IMR-90 (cell line): Measurements from ENCODE around the gene NXPH1. TPM values are rescaled to one million over a fixed set of nuclear protein-coding genes. Genes with fewer than 3 reads are reported as not detected.

Experiments
- ATAC-seq: fragments of 200-7000 bp; cut with Tn5 transposase; 2 replicates; pipeline ENCODE4 v1.9.1; 2020; ENCODE audit warnings: low read depth, mild to moderate bottlenecking, moderate library complexity
- BruUV-seq: library from RNA; stranded (reverse); fragments of 400-500 nt; replicated peaks from 2 replicates; lab custom pipeline; 2021; lab: Mats Ljungman, UMichigan
- CTCF ChIA-PET: fragments of 300-600 bp; formaldehyde crosslinking; extraction: SDS; loops from one replicate; lab custom pipeline; 2021; ENCODE audit warnings: antibody characterized with exemption; lab: Yijun Ruan, JAX
- POLR2A ChIA-PET: fragments of 300-600 bp; sonication (Branson Sonifier 250); formaldehyde crosslinking; loops from one replicate; lab custom pipeline; 2022; ENCODE audit warnings: antibody characterized with exemption; ENCODE audit not compliant: unreplicated experiment; lab: Charles Lee
- DNase-seq: peaks from one replicate; pipeline ENCODE4 v3.0.0; 2013
- H2AFZ ChIP-seq: replicated peaks from 2 replicates; pipeline ENCODE3; 2013; ENCODE audit warnings: low read length, mild to moderate bottlenecking; ENCODE audit not compliant: poor library complexity
- H2AK5ac ChIP-seq: 2 replicates; pipeline ENCODE4 v1.6.1; 2013; ENCODE audit warnings: low read depth, low read length, inconsistent platforms
- H2AK9ac ChIP-seq: replicated peaks from 2 replicates; pipeline ENCODE3; 2013; ENCODE audit warnings: mild to moderate bottlenecking, low read depth, low read length, moderate library complexity; ENCODE audit not compliant: poor library complexity
- H2BK120ac ChIP-seq: 2 replicates; pipeline ENCODE4 v1.6.1; 2013; ENCODE audit warnings: low read depth, low read length, inconsistent platforms
- H2BK15ac ChIP-seq: 3 replicates; pipeline ENCODE4 v1.6.1; 2013; ENCODE audit warnings: low read depth, low read length, inconsistent platforms
- H2BK20ac ChIP-seq: 2 replicates; pipeline ENCODE4 v1.6.1; 2013; ENCODE audit warnings: low read depth, mild to moderate bottlenecking, inconsistent platforms, low read length, moderate library complexity
- H2BK5ac ChIP-seq: 2 replicates; pipeline ENCODE4 v1.6.1; 2013; ENCODE audit warnings: mild to moderate bottlenecking, low read depth, low read length, inconsistent platforms; ENCODE audit not compliant: poor library complexity, severe bottlenecking
- H3K14ac ChIP-seq: replicated peaks from 2 replicates; pipeline ENCODE4 v1.6.1; 2013; ENCODE audit warnings: low read depth, low read length, inconsistent platforms
- H3K18ac ChIP-seq: 2 replicates; pipeline ENCODE4 v1.6.1; 2013; ENCODE audit warnings: low read depth, low read length, control low read depth
- H3K23ac ChIP-seq: 2 replicates; pipeline ENCODE4 v1.6.1; 2013; ENCODE audit warnings: low read depth, low read length, inconsistent platforms
- H3K27ac ChIP-seq: 2 replicates; pipeline ENCODE4 v1.5.1; 2013; ENCODE audit warnings: mild to moderate bottlenecking, control low read depth, low read length; ENCODE audit not compliant: insufficient read depth
- H3K27me3 ChIP-seq: 2 replicates; pipeline ENCODE4 v1.6.1; 2013; ENCODE audit warnings: low read length; ENCODE audit not compliant: control insufficient read depth, insufficient read depth
- H3K36me3 ChIP-seq: 2 replicates; pipeline ENCODE4 v1.6.1; 2013; ENCODE audit warnings: low read length, mixed read lengths; ENCODE audit not compliant: control insufficient read depth, insufficient read depth
- H3K4ac ChIP-seq: 2 replicates; pipeline ENCODE4 v1.6.1; 2013; ENCODE audit warnings: low read depth, low read length, inconsistent platforms
- H3K4me1 ChIP-seq: 2 replicates; pipeline ENCODE4 v1.6.1; 2013; ENCODE audit warnings: low read length, mixed read lengths; ENCODE audit not compliant: control insufficient read depth, insufficient read depth
- H3K4me2 ChIP-seq: 2 replicates; pipeline ENCODE4 v1.6.1; 2013; ENCODE audit warnings: low read depth, mild to moderate bottlenecking, control low read depth, low read length, moderate library complexity
- H3K4me3 ChIP-seq: 2 replicates; pipeline ENCODE4 v1.5.1; 2013; ENCODE audit warnings: low read depth, mild to moderate bottlenecking, control low read depth, low read length, moderate library complexity; ENCODE audit not compliant: insufficient read depth
- H3K56ac ChIP-seq: 2 replicates; pipeline ENCODE4 v1.6.1; 2013; ENCODE audit warnings: low read length, inconsistent platforms; ENCODE audit not compliant: insufficient read depth; ENCODE audit errors: extremely low read depth
- H3K79me1 ChIP-seq, 2 experiments: 2 replicates each; pipeline ENCODE4 v1.6.1; 2013; ENCODE audit warnings: low read length in 2 of 2, inconsistent platforms in 1 of 2, low read depth in 1 of 2
- H3K9ac ChIP-seq: 2 replicates; pipeline ENCODE4 v1.6.1; 2013; ENCODE audit warnings: low read depth, low read length, control low read depth
- H3K9me1 ChIP-seq: 2 replicates; pipeline ENCODE4 v1.6.1; 2013; ENCODE audit warnings: low read length, inconsistent platforms; ENCODE audit not compliant: insufficient read depth
- H3K9me3 ChIP-seq: 2 replicates; pipeline ENCODE4 v1.6.1; 2013; ENCODE audit warnings: low read length; ENCODE audit not compliant: control insufficient read depth, insufficient read depth
- H4K20me1 ChIP-seq: 2 replicates; pipeline ENCODE4 v1.6.1; 2013; ENCODE audit warnings: low read length, inconsistent platforms; ENCODE audit not compliant: insufficient read depth
- H4K5ac ChIP-seq: 2 replicates; pipeline ENCODE4 v1.6.1; 2013; ENCODE audit warnings: mild to moderate bottlenecking, low read depth, low read length, control low read depth
- H4K8ac ChIP-seq, 2 experiments: 2 replicates each; pipeline ENCODE4 v1.6.1; 2013; ENCODE audit warnings: low read depth in 2 of 2, low read length in 2 of 2, control low read depth in 1 of 2, inconsistent platforms in 1 of 2
- H4K91ac ChIP-seq: 2 replicates; pipeline ENCODE4 v1.6.1; 2013; ENCODE audit warnings: low read depth, low read length, inconsistent platforms; ENCODE audit not compliant: insufficient read depth
- BHLHE40 ChIP-seq: fragments of 150-350 bp; IDR thresholded peaks from 2 replicates; pipeline ENCODE4 v1.6.1; 2016; ENCODE audit warnings: mild to moderate bottlenecking, low read depth, low read length
- MXI1 ChIP-seq: IDR thresholded peaks from 2 replicates; pipeline ENCODE4 v1.6.1; 2012; ENCODE audit warnings: low read depth, mild to moderate bottlenecking, low read length, moderate library complexity, borderline replicate concordance
- NFE2L2 ChIP-seq: fragments of 150-350 bp; IDR thresholded peaks from 2 replicates; pipeline ENCODE4 v1.6.1; 2016; ENCODE audit warnings: low read depth, mild to moderate bottlenecking, low read length
- POLR2A ChIP-seq: IDR thresholded peaks from 2 replicates; pipeline ENCODE4 v1.6.1; 2012; ENCODE audit warnings: mild to moderate bottlenecking, low read depth, low read length
- RAD21 ChIP-seq: IDR thresholded peaks from 2 replicates; pipeline ENCODE4 v1.6.1; 2012; ENCODE audit warnings: low read length, improper control_type of control experiment
- RCOR1 ChIP-seq: IDR thresholded peaks from 2 replicates; pipeline ENCODE4 v1.6.1; 2012; ENCODE audit warnings: mild to moderate bottlenecking, low read length, improper control_type of control experiment; ENCODE audit not compliant: insufficient replicate concordance
- RFX5 ChIP-seq: IDR thresholded peaks from 2 replicates; pipeline ENCODE4 v1.8.0; 2012; ENCODE audit warnings: low read depth, mild to moderate bottlenecking, low read length, moderate library complexity
- WGBS, 2 experiments: methylation state at CpG; one replicate each; pipeline versions ENCODE4 v1.1.5 to v1.1.7; 2013; ENCODE audit warnings: missing lambda C conversion rate in 2 of 2; ENCODE audit not compliant: insufficient read length in 1 of 2; ENCODE audit errors: extremely low coverage in 2 of 2; 5-methylcytosine and 5-hydroxymethylcytosine counted together
- dilution Hi-C: fragments of 300-500 bp; cut with HindIII; formaldehyde crosslinking; loops from one replicate; pipeline ENCODE4 v1.14.3; 2018; ENCODE audit warnings: low sequenced_read_pairs; ENCODE audit not compliant: unreplicated experiment
- in situ Hi-C: fragments of 300-500 bp; cut with MboI; formaldehyde crosslinking; loops from 3 replicates; pipeline ENCODE4 v1.14.3; 2019; ENCODE audit warnings: low sequenced_read_pairs, inconsistent platforms, mixed read lengths
- intact Hi-C: fragments of 100-400 bp; cut with micrococcal nuclease; formaldehyde crosslinking; loops from 2 replicates; pipeline ENCODE4 v1.10.0; 2022
- polyA plus RNA-seq, 3 experiments: library from polyadenylated mRNA; depleted of rRNA; stranded (reverse); fragments of >200 nt; gene quantifications; 2 replicates each; pipeline ENCODE4 v1.2.3, GENCODE V29; 2012; ENCODE audit warnings: low replicate concordance in 1 of 3
- total RNA-seq: library from RNA; depleted of rRNA; stranded (reverse); fragments of >200 nt; gene quantifications from 2 replicates; pipeline ENCODE4 v1.2.3, GENCODE V29; 2012
- TF ChIP-seq, protein P1 (sequence below): fragments of 150-350 bp; IDR thresholded peaks from 2 replicates; pipeline ENCODE4 v1.6.1; 2016; ENCODE audit warnings: low read depth, mild to moderate bottlenecking, low read length, moderate library complexity, borderline replicate concordance

Gene NXPH1
- total and polyA plus RNA-seq, 2 of the 4 experiments (the other 2 are of a cell fraction), result not detected

- Histone ChIP-seq H4K5ac (no peak overlapping the region), H3K36me3 (no peaks in the 10 kb centered on the region), H2BK5ac (no peak overlapping the region), H3K4me2 (no peak overlapping the region), H3K9me3 (0 out of 2 replicates have a peak, but pooled peaks cover 6% of the 10 kb centered on the region), H3K79me1 (no peaks in the 10 kb centered on the region), H4K8ac (no peak overlapping the region), H4K20me1 (no peaks in the 10 kb centered on the region), H2BK20ac (no peak overlapping the region), H3K14ac (no peak overlapping the region), H2AK9ac (no peak overlapping the region), H3K4me1 (no peaks in the 10 kb centered on the region), H3K9me1 (no peaks in the 10 kb centered on the region), H3K23ac (no peak overlapping the region), H3K4me3 (no peak overlapping the region), H3K27ac (no peak overlapping the region), H3K56ac (no peak overlapping the region), H3K27me3 (no peaks in the 10 kb centered on the region), H3K9ac (no peak overlapping the region), H3K4ac (no peak overlapping the region), H2BK120ac (no peak overlapping the region), H2AK5ac (no peak overlapping the region), H4K91ac (no peak overlapping the region), H2BK15ac (no peak overlapping the region), H2AFZ (no peak overlapping the region), H3K18ac (no peak overlapping the region)
- intact Hi-C loops (no loop called here), in situ Hi-C loops (no loop called here), dilution Hi-C loops (no loop called here)
- no peak for DNase-seq
- BruUV-seq, result no TSS peak
- no CpG with 5 or more reads among the region's 1 CpG for WGBS, 2 experiments
- TF ChIP-seq POLR2A (no peak), MXI1 (no peak), BHLHE40 (no peak), RAD21 (no peak), RCOR1 (no peak), RFX5 (no peak), NFE2L2 (no peak)
- TF ChIP-seq, protein P1, sequence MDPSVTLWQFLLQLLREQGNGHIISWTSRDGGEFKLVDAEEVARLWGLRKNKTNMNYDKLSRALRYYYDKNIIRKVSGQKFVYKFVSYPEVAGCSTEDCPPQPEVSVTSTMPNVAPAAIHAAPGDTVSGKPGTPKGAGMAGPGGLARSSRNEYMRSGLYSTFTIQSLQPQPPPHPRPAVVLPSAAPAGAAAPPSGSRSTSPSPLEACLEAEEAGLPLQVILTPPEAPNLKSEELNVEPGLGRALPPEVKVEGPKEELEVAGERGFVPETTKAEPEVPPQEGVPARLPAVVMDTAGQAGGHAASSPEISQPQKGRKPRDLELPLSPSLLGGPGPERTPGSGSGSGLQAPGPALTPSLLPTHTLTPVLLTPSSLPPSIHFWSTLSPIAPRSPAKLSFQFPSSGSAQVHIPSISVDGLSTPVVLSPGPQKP, result no peak
- ChIA-PET POLR2A (no interaction called here), CTCF (no interaction called here)
- ATAC-seq, result no peak
These were observed 24.5 kb upstream of the NXPH1 start for GRCh38 chr7:8408871-8409270.
